DMS79 (cell line): Measurements from ENCODE around the gene NIM1K.
A peak's percentile ranks its signal among the peaks of the same experiment; 100 is the strongest.
"Not testable (repeated sequence)": the region's sequence is repeated elsewhere in the genome, so short reads cannot be mapped to it uniquely, and the experiment has no call there.

Experiments
- DNase-seq: peaks from one replicate; lab custom pipeline; 2025; lab: John Stamatoyannopoulos, UW

NIM1K gene

DNA sequence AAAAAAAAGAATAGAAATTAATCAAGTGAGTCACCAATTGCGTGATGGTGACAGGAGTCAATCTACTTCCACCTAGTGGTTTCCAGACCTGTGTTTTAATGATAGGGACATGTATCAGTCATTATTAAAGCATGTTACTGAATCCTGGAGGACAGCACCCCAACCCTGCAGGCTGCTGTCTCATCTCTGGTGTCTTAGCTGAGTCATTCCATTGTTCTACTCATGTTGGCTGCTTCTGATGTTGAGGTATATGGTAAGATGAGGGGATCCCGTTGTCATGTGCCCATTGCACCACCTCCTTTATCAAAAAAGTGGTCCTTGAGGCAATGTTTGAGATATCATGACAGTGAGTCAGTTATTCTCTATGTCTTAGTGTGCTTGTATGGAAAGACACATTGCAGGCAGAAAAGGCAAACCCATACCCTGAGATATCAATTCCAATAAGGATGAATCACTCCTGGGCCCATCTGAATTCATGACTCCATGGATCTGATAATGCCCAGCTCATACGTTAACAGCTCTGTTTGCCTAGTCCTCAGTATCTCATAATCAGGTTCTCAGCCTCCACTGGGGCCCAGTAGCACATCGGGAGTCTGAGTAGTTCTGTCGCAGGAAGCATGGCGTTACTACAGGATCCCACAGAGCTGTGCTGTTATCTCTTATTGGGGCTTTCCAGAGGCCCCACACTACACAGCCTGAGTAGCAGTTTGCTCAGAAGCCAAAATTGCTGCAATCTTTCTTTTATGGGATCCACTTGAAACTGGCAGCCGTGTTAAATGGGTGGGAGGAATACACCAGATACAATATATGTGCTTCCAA lies 90.0 kb downstream of the NIM1K start:
- no peak for DNase-seq

DNA sequence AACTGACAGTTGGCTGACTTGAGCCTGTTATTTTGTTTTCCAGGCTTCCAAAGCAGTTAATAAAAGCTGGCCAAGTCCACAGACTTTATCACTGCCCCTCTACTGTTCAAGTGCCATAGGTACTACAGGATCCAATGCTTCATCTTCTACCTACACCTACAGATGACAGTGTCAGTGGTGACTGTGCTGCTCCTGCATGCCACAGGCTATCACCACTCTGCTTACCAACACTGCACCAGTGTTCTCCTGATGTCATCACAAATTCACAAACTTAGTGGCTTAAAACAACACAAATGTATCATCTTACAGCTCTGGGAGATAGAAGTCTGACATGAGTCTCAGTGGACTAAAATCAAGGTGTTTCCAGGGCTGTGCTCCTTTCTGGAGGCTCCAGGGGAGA lies 94.6 kb downstream of the NIM1K start:
- no peak for DNase-seq

GRCh38 chr5:43287493-43287892 lies 95.5 kb downstream of the NIM1K start:
- DNase-seq, result no peak

- no peak for DNase-seq
Measured at GRCh38 chr5:43288269-43288831, 96.3 kb downstream of the NIM1K start.

GRCh38 chr5:43290726-43291125 lies 98.7 kb downstream of the NIM1K start:
- no peak for DNase-seq

DNA sequence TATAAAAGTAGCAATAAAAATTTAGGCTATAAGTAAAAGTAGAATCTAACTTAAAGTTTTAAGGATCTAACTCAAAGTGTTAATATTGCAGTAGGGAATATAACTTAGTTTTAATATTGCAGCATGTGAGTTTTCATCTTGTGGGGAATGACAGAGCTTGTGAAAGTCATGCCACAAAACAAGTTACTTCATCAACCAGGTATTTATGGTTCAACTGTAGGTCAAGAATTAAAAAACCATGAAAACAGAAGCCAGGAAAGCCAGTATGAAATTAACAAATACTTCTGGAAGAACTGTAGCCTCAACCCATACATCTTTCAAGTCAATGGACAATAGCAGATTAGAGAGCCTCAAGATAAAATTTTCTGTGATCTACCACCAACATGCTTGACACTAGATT lies 102.2 kb downstream of the NIM1K start:
- DNase-seq, result no peak

- DNase-seq, result no peak
Measured at GRCh38 chr5:43295202-43295601, 103.2 kb downstream of the NIM1K start.

DNA sequence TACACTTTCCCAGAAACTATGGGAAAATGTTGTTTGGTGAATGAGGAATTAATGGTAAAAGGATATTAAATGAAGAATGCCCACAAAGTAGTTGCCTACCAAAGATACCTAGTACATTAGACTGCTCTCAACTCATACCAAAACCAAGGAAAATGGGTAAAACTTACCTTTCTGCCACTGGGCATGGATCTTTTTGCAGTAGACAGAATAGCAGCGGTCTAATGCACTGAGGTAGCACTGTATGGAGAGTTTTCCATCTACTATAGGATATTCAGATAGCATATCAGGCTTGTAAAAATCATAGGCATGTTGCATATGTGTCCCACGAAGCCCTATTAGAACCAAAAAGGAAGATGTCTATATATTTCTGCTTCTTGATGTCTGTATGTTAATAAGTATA lies 104.8 kb downstream of the NIM1K start:
- DNase-seq, result no peak

DNA sequence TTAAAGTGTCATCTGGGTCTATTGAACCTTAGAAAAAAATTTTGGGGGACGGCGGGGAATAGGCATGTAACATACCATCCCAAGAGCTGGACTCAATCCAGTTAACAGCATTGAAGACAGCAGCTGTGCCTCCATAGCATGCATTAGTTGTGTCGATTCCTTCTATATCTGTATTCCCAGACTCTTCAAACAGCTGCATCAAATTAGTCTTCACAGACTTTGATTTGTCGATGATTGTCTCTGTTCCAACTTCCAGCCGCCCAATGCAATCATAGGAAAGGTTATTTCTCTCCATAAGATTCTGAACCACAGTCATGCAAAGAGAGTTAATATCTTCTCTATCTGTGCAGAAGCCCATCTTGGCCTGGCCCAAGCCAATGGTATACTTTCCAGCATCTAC lies 106.4 kb downstream of the NIM1K start:
- DNase-seq, result no peak

- no peak for DNase-seq
Measured at GRCh38 chr5:43300112-43300511, 108.1 kb downstream of the NIM1K start.

DNA sequence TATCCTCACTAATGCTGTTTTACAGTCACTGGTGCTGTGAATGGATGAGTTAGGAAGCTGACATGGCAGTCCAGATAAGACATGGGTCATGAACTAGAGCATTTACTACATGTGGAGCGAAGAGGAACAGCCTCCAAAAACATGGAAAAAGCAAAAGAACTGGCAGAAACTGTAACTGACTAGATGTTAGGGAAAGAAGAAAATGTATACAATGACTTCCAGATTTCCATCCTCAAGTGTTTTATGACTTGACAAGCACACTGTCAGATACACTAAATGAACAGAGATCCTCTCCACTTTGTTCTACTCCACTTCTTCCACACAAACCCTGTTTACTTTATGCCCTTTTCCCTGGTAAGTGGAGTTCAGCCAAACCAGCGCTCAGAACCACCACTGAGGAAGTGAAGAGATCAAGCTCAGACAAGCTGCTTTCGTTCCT lies 109.6 kb downstream of the NIM1K start:
- DNase-seq, result peak; percentile 24

GRCh38 chr5:43302481-43302880 lies 110.5 kb downstream of the NIM1K start:
- no peak for DNase-seq

- no peak for DNase-seq
Measured at GRCh38 chr5:43303242-43303641, 111.2 kb downstream of the NIM1K start.

DNA sequence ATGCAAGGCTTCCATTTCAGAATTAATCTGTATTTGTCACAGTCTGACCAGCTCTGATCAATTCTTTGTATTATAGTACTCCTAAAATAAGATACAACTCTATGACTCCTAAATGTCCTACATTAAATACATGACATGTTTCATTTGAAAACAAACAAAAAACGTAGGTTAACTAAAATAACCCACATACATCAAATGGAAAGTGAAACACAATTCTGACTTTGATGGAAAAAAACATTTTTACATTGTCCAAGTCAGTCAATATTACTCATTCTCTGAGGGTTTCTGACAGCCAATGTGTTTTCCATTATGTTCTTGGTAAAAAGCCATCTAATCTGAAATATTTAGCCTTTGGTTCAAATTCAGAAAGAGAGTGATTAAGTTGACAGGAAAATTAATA lies 112.5 kb downstream of the NIM1K start:
- no peak for DNase-seq

- peak; percentile 2 for DNase-seq
Measured at GRCh38 chr5:43305948-43306565, 114.0 kb downstream of the NIM1K start.

GRCh38 chr5:43306954-43307353 lies 114.9 kb downstream of the NIM1K start:
- DNase-seq, result not testable (repeated sequence)

DNA sequence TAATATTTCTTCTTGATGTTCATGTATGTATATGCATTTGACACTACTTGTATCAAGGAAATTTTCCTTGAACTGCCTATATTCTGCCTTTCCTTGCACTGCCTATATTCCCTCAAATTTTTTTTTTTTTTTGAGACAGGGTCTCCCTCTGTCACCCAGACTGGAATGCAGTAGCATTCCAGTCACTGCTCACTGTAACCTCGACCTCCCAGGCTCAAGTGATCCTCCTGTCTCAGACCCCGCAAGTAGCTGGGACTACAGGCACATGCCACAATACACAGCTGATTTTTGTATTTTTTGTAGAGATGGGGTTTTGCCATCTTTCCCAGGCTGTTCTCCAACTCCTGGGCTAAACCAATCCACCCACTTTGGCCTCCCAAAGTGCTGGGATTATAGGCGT lies 117.1 kb downstream of the NIM1K start:
- DNase-seq, result no peak

DNA sequence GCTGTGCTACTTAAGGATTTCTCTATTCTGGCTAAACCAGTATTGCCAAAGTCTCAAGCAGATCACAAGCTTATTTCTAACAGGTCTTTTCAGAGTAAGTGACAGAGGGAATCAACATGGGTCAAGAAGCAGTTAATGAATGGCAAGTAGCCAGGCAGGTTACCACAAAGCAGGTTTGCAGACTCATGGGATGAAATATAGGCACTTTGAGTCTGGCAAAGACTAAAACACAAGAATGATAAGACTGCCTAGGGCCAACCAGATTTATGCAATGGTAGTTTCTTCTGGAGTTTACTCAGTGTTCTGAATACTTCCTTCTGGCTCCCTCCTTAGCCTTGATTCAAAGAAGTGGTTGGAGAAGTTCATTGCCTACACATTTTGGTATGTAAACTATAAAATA lies 117.6 kb downstream of the NIM1K start:
- peak; percentile 7 for DNase-seq

- DNase-seq, result no peak
Measured at GRCh38 chr5:43312076-43312661, 120.1 kb downstream of the NIM1K start.

GRCh38 chr5:43312699-43313034 lies 120.6 kb downstream of the NIM1K start:
- DNase-seq, result no peak

- DNase-seq, result peak; percentile 99
Measured at GRCh38 chr5:43313035-43313853, 121.2 kb downstream of the NIM1K start, which contains the start of gene HMGCS1. TSS of gene HMGCS1 (minus strand) at chr5:43313412. CDS start at chr5:43298965, 14,447 bp downstream.

DNA sequence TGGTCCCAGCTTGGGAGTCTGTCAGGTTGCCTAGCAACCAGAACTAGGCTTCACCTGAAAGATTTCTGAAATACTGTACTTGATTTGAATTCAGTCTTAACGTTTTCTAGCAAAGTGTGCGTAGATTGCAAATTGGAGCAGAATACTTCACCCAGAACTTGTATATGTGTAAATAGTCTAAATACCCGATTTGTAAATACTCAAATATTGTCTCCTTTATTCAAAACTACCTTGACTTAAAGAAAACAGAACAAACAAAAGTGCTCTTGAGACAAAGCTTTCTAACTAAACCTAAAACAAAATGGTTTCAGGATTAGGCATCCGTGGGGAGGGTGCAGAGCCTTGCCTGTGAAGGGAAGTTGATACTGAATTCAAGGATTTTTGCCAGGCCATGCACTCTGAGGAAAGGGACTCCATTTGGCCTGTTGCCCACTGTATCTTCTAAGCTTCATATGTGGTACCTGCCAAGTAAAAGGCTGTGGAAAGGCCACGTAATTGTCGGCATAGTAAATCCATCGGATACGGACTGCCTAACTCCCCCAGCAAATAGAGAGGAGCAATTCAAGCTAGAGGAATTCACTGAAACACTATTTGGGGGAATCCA lies 121.9 kb downstream of the NIM1K start:
- DNase-seq, result peak; percentile 68
